Fibroblast of lung (primary cell): ENCODE results near the gene ATP10D. TPM values are rescaled to one million over a fixed set of nuclear protein-coding genes. Genes with fewer than 3 reads are reported as not detected.

Experiments
- DNase-seq, 2 donors: peaks; one replicate each; pipeline versions ENCODE4 v3.0.0 to v3.0.0-alpha.2; 2010; ENCODE audit warnings: low read depth in 2 of 2
- H2AFZ ChIP-seq: 2 replicates; pipeline ENCODE4 v1.5.1; 2012; ENCODE audit warnings: low read length, control low read depth, inconsistent platforms
- H3K27ac ChIP-seq: 2 replicates; pipeline ENCODE4 v1.5.1; 2011; ENCODE audit warnings: low read length, control low read depth; ENCODE audit not compliant: insufficient read depth
- H3K27me3 ChIP-seq: 2 replicates; pipeline ENCODE4 v1.5.1; 2011; ENCODE audit warnings: mild to moderate bottlenecking, low read length; ENCODE audit not compliant: control insufficient read depth, insufficient read depth
- H3K36me3 ChIP-seq: 2 replicates; pipeline ENCODE4 v1.5.1; 2011; ENCODE audit warnings: low read length; ENCODE audit not compliant: control insufficient read depth, insufficient read depth
- H3K4me1 ChIP-seq: 2 replicates; pipeline ENCODE4 v1.5.1; 2011; ENCODE audit warnings: low read length; ENCODE audit not compliant: control insufficient read depth, insufficient read depth; ENCODE audit errors: extremely low read depth
- H3K4me2 ChIP-seq: 2 replicates; pipeline ENCODE4 v1.5.1; 2011; ENCODE audit warnings: low read length, control low read depth; ENCODE audit not compliant: insufficient read depth; ENCODE audit errors: extremely low read depth
- H3K4me3 ChIP-seq, 4 experiments: fragments of 200-600 bp in 1 of 4; sonication (generic) in 1 of 4; replicated peaks in 1 of 4; 2 replicates each; pipeline ENCODE4 v1.5.1; 2011 to 2016; ENCODE audit warnings: low read length in 4 of 4, low read depth in 3 of 4, mild to moderate bottlenecking in 3 of 4, control low read depth in 2 of 4, inconsistent platforms in 1 of 4, mixed read lengths in 1 of 4; ENCODE audit not compliant: insufficient read depth in 1 of 4; ENCODE audit errors: control extremely low read depth in 1 of 4
- H3K79me2 ChIP-seq: 2 replicates; pipeline ENCODE4 v1.5.1; 2012; ENCODE audit warnings: mild to moderate bottlenecking, low read length, inconsistent platforms; ENCODE audit not compliant: control insufficient read depth, insufficient read depth
- H3K9ac ChIP-seq: 2 replicates; pipeline ENCODE4 v1.5.1; 2011; ENCODE audit warnings: mild to moderate bottlenecking, low read length, control low read depth; ENCODE audit not compliant: insufficient read depth
- H3K9me3 ChIP-seq: 2 replicates; pipeline ENCODE4 v1.5.1; 2012; ENCODE audit warnings: low read depth, low read length; ENCODE audit not compliant: control insufficient read depth, insufficient read depth
- H4K20me1 ChIP-seq: 2 replicates; pipeline ENCODE4 v1.5.1; 2011; ENCODE audit warnings: low read length; ENCODE audit not compliant: control insufficient read depth, insufficient read depth; ENCODE audit errors: extremely low read depth
- CTCF ChIP-seq, 2 donors: IDR thresholded peaks in 1 of 2; conservative IDR thresholded peaks in 1 of 2; 1 replicate in 1 of 2; 2 replicates in 1 of 2; pipeline ENCODE4 v1.5.1; 2011 to 2012; ENCODE audit warnings: low read length in 2 of 2, control low read depth in 1 of 2, inconsistent platforms in 1 of 2, low read depth in 1 of 2, mild to moderate bottlenecking in 1 of 2
- EZH2 ChIP-seq: IDR thresholded peaks from 2 replicates; pipeline ENCODE4 v1.5.1; 2012; ENCODE audit warnings: low read length, control low read depth, mild to moderate bottlenecking; ENCODE audit errors: missing control alignments
- polyA plus RNA-seq, 2 donors: library from polyadenylated mRNA; depleted of rRNA in 1 of 2; stranded (reverse) in 1 of 2; unstranded in 1 of 2; fragments of >200 nt; gene quantifications; 2 replicates each; pipeline ENCODE4 v1.2.1, GENCODE V29; 2011 to 2012; ENCODE audit warnings: missing spikeins in 1 of 2
- total RNA-seq: library from RNA; depleted of rRNA; stranded (reverse); fragments of >200 nt; gene quantifications from 2 replicates; pipeline ENCODE4 v1.2.1, GENCODE V29; 2014

Gene ATP10D
- total and polyA plus RNA-seq, 2 donors (not counting 1 experiment from before 2014, with no cell fraction given) = 24.6 to 40.8 TPM

DNA sequence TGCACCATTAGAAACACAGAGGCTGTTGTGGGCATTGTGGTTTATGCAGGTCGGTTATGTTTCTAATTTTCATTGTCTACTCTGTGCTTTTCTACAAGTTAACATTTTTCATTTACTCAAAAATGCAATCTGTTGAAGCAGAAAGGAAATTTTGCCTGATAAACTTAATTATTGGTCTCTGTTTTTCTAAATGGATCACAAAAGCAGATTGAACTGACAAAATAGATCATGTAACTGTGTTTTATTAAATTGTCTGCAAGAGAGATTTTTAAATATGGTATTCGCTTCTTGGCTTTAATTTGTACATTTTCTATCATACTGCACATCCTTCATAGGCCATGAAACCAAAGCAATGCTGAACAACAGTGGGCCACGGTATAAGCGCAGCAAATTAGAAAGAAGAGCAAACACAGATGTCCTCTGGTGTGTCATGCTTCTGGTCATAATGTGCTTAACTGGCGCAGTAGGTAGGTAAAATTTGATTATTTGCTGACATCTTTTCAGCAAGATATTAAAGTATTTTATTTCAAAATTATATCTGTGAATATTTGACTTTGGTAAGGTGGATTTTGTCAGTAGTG is 50.6 kb downstream of the ATP10D start:
- no peaks in the 10 kb centered on the region for H3K36me3 ChIP-seq
- no peaks in the 10 kb centered on the region for H3K79me2 ChIP-seq
- H3K4me3 ChIP-seq = no peak overlapping the region
- no peak overlapping the region for H2AFZ ChIP-seq
- no peak overlapping the region for H3K27ac ChIP-seq
- no peak for DNase-seq
- no peaks in the 10 kb centered on the region for H3K27me3 ChIP-seq
- no peaks in the 10 kb centered on the region for H4K20me1 ChIP-seq
- H3K9me3 ChIP-seq = no peaks in the 10 kb centered on the region
- H3K4me1 ChIP-seq = peaks cover 13% of the 10 kb centered on the region
- H3K4me2 ChIP-seq = no peak overlapping the region
- no peak for TF ChIP-seq CTCF (conservative IDR thresholded peaks at IDR 0.05 in 1 of 2, IDR thresholded peaks at IDR 0.05 in 1 of 2; ENCODE audit: low read depth in 1 of 2, low read length in 2 of 2)
- no peak for TF ChIP-seq EZH2
- H3K9ac ChIP-seq = no peak overlapping the region

DNA sequence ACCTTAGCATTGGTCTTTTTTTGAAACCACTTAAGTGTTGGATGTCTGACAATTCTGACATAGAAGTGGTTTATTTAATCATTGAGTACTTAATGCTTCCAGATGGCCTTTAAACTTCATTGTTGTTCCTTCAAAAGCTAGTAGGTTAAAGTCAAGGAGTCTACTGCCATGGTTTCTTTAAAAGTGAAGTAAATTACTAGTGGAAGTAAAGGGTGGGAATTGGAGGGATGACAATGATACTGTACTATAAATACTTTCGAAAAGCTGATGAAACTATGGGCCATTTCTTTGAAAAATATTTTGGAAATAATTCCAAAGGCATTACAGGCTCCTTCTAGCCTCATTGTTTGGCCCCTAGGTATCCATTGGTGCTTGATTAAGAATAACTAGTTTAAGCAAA is 51.9 kb downstream of the ATP10D start:
- Histone ChIP-seq H3K36me3 (no peaks in the 10 kb centered on the region), H3K9ac (no peak overlapping the region), H3K4me3 (no peak overlapping the region), H3K9me3 (no peaks in the 10 kb centered on the region), H4K20me1 (no peaks in the 10 kb centered on the region), H3K4me1 (peaks cover 2% of the 10 kb centered on the region), H3K4me2 (no peak overlapping the region), H3K79me2 (no peaks in the 10 kb centered on the region), H2AFZ (no peak overlapping the region), H3K27ac (no peak overlapping the region), H3K27me3 (no peaks in the 10 kb centered on the region)
- DNase-seq = peak; percentile 16 to 61
- TF ChIP-seq EZH2 = no peak
- no peak for TF ChIP-seq CTCF (conservative IDR thresholded peaks at IDR 0.05 in 1 of 2, IDR thresholded peaks at IDR 0.05 in 1 of 2; ENCODE audit: low read depth in 1 of 2, low read length in 2 of 2)

DNA sequence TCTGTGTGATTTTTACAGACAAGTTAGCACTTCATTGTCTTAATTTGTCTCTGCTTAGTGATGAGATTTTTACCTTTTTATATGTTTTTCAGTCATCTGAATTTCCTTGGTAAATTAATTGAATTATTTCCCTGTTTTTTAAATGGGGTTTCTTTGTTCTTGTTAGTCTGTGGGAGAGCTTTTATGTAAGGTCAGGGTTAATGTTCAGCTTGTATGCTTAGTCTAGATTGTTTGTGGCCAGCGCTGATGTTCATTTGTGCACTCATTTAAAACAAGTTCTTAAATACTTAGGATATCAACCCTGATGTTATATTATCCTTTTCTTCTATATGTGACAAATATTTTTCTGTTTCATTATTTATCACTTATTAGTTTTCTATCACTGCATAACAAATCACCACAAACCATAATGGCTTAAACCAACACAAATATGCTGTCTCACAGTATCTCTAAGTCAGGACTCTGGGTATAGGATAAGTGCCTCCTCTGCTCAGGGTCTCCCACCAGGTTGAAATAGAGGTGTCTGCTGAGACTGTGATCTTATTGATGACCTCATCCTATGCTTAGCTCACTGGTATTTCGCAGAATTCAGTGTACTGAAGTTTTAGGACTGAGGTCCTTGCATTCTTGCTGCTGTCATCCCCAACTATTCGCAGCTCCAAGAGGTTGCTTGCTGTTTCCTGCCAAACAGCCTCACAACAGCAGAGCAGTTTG is 53.2 kb downstream of the ATP10D start:
- Histone ChIP-seq H3K4me1 (no peaks in the 10 kb centered on the region), H2AFZ (no peak overlapping the region), H3K79me2 (no peaks in the 10 kb centered on the region), H3K4me2 (no peak overlapping the region), H4K20me1 (no peaks in the 10 kb centered on the region), H3K27ac (no peak overlapping the region), H3K27me3 (no peaks in the 10 kb centered on the region), H3K9me3 (no peaks in the 10 kb centered on the region), H3K9ac (no peak overlapping the region), H3K36me3 (no peaks in the 10 kb centered on the region), H3K4me3 (no peak overlapping the region)
- peak in 1 of 2 donors; percentile 68 for DNase-seq
- TF ChIP-seq EZH2 (no peak), CTCF (conservative IDR thresholded peaks at IDR 0.05 in 1 of 2, IDR thresholded peaks at IDR 0.05 in 1 of 2; ENCODE audit: low read depth in 1 of 2, low read length in 2 of 2) (no peak)
